ENCODE results near the gene EIF2B2. TPM values are rescaled to one million over a fixed set of nuclear protein-coding genes. Genes with fewer than 3 reads are reported as not detected.

Gene EIF2B2
- total and polyA plus RNA-seq, 9 of the 15 experiments (the other 6 are each of a cell fraction or from before 2014, with no cell fraction given): 10.6 to 94.1 (median 38.9) TPM

DNA sequence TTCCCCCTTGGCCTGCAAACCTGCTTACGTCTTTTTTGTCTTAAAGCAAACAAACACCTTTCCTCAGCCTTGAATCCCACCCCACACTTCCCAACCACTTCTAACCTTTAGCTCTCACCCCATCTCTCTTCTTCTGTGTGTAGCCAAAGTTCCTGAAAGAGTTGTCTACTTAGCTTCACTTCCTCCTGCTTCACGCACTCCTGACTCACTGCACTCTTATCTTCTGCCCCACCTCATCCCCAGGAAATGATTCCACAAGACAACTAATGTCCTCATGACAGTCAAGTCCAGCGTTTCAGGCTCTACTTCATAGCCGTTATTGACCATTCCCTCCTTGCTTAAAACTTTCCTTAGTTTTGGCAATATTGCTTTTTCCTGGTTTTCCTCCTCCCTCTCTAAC lies 22.4 kb downstream of the EIF2B2 start (continued):
- TF ChIP-seq RBM34 (IDR thresholded peaks at IDR 0.05; ENCODE audit: borderline replicate concordance, insufficient read depth, low read length) (no peak), BHLHE40 (IDR thresholded peaks at IDR 0.05; ENCODE audit: low read length) (no peak), NFYB (IDR thresholded peaks at IDR 0.05; ENCODE audit: extremely low read depth, insufficient read length) (no peak), ARNT (IDR thresholded peaks at IDR 0.05) (peak in 1 of 2 experiments; percentile 36; a peak in 1 of 4 replicates), KHSRP (IDR thresholded peaks at IDR 0.05) (no peak), C11orf30 (IDR thresholded peaks at IDR 0.05; ENCODE audit: low read depth) (no peak), HSF4 (CRISPR knock-in tag; IDR thresholded peaks at IDR 0.05; ENCODE audit: borderline replicate concordance) (no peak), GABPB1 (CRISPR knock-in tag; IDR thresholded peaks at IDR 0.05) (peak; percentile 49; the same call in 1 of the 2 replicates), EP400 (IDR thresholded peaks at IDR 0.05) (no peak; the same call in 1 of the 2 replicates), TBP (optimal IDR thresholded peaks at IDR 0.05; ENCODE audit: low read depth, low read length) (no peak), PHF20 (IDR thresholded peaks at IDR 0.05; ENCODE audit: partially characterized antibody) (no peak), ZNF239 (CRISPR knock-in tag; IDR thresholded peaks at IDR 0.05) (no peak), RB1 (IDR thresholded peaks at IDR 0.05; ENCODE audit: low read depth) (no peak), LEF1 (IDR thresholded peaks at IDR 0.05) (peak; percentile 49; the same call in 1 of the 2 replicates), ETV5 (CRISPR knock-in tag; IDR thresholded peaks at IDR 0.05; ENCODE audit: low read depth) (peak; percentile 69), ATF1 (CRISPR knock-in tag; IDR thresholded peaks at IDR 0.05) (no peak), ATF1 (tag; IDR thresholded peaks at IDR 0.05) (no peak), SP1 (CRISPR knock-in tag; IDR thresholded peaks at IDR 0.05) (no peak), HMG20A (CRISPR knock-in tag; conservative IDR thresholded peaks at IDR 0.05) (no peak), U2AF1 (optimal IDR thresholded peaks at IDR 0.05; ENCODE audit: low read depth, low read length) (no peak), ZNF695 (CRISPR knock-in tag; IDR thresholded peaks at IDR 0.05) (no peak), ZNF140 (CRISPR knock-in tag; IDR thresholded peaks at IDR 0.05) (no peak), NFXL1 (CRISPR knock-in tag; IDR thresholded peaks at IDR 0.05) (no peak), CEBPB (tag; IDR thresholded peaks at IDR 0.05) (no peak)
- TF ChIP-seq, protein P1, sequence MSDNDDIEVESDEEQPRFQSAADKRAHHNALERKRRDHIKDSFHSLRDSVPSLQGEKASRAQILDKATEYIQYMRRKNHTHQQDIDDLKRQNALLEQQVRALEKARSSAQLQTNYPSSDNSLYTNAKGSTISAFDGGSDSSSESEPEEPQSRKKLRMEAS (CRISPR knock-in tag; IDR thresholded peaks at IDR 0.05): no peak
- TF ChIP-seq, protein P2, sequence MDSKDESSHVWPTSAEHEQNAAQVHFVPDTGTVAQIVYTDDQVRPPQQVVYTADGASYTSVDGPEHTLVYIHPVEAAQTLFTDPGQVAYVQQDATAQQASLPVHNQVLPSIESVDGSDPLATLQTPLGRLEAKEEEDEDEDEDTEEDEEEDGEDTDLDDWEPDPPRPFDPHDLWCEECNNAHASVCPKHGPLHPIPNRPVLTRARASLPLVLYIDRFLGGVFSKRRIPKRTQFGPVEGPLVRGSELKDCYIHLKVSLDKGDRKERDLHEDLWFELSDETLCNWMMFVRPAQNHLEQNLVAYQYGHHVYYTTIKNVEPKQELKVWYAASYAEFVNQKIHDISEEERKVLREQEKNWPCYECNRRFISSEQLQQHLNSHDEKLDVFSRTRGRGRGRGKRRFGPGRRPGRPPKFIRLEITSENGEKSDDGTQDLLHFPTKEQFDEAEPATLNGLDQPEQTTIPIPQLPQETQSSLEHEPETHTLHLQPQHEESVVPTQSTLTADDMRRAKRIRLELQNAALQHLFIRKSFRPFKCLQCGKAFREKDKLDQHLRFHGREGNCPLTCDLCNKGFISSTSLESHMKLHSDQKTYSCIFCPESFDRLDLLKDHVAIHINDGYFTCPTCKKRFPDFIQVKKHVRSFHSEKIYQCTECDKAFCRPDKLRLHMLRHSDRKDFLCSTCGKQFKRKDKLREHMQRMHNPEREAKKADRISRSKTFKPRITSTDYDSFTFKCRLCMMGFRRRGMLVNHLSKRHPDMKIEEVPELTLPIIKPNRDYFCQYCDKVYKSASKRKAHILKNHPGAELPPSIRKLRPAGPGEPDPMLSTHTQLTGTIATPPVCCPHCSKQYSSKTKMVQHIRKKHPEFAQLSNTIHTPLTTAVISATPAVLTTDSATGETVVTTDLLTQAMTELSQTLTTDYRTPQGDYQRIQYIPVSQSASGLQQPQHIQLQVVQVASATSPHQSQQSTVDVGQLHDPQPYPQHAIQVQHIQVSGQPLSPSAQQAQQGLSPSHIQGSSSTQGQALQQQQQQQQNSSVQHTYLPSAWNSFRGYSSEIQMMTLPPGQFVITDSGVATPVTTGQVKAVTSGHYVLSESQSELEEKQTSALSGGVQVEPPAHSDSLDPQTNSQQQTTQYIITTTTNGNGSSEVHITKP (IDR thresholded peaks at IDR 0.05; ENCODE audit: partially characterized antibody): no peak
- TF ChIP-seq, protein P3, sequence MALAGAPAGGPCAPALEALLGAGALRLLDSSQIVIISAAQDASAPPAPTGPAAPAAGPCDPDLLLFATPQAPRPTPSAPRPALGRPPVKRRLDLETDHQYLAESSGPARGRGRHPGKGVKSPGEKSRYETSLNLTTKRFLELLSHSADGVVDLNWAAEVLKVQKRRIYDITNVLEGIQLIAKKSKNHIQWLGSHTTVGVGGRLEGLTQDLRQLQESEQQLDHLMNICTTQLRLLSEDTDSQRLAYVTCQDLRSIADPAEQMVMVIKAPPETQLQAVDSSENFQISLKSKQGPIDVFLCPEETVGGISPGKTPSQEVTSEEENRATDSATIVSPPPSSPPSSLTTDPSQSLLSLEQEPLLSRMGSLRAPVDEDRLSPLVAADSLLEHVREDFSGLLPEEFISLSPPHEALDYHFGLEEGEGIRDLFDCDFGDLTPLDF (CRISPR knock-in tag; IDR thresholded peaks at IDR 0.05): no peak
- TF ChIP-seq, protein P4, sequence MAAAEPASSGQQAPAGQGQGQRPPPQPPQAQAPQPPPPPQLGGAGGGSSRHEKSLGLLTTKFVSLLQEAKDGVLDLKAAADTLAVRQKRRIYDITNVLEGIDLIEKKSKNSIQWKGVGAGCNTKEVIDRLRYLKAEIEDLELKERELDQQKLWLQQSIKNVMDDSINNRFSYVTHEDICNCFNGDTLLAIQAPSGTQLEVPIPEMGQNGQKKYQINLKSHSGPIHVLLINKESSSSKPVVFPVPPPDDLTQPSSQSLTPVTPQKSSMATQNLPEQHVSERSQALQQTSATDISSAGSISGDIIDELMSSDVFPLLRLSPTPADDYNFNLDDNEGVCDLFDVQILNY (CRISPR knock-in tag; IDR thresholded peaks at IDR 0.05): no peak
